Neutrophil (primary cell): ENCODE results near the gene SUSD4.

ENCODE experiments used
- H3K27ac ChIP-seq: fragments of 200-600 bp; sonication (generic); 2 replicates; pipeline ENCODE4 v1.5.1; 2016; ENCODE audit warnings: mild to moderate bottlenecking, moderate library complexity
- H3K27me3 ChIP-seq: fragments of 200-600 bp; sonication (generic); 2 replicates; pipeline ENCODE4 v1.6.0; 2016; ENCODE audit warnings: mild to moderate bottlenecking
- H3K36me3 ChIP-seq: fragments of 200-600 bp; sonication (generic); 2 replicates; pipeline ENCODE4 v1.5.1; 2017
- H3K4me1 ChIP-seq, 2 experiments: fragments of 200-600 bp in 1 of 2; sonication (generic) in 1 of 2; 1 replicate in 1 of 2; 2 replicates in 1 of 2; pipeline versions ENCODE4 v1.5.1 to v1.6.1; 2013 to 2016; ENCODE audit warnings: low read depth in 1 of 2, low read length in 1 of 2, mild to moderate bottlenecking in 1 of 2, moderate library complexity in 1 of 2; ENCODE audit not compliant: control insufficient read depth in 1 of 2, insufficient read depth in 1 of 2
- H3K4me3 ChIP-seq, 2 experiments: fragments of 200-600 bp in 1 of 2; sonication (generic) in 1 of 2; 1 replicate in 1 of 2; 2 replicates in 1 of 2; pipeline ENCODE4 v1.5.1; 2013 to 2016; ENCODE audit warnings: low read depth in 1 of 2, low read length in 1 of 2, mild to moderate bottlenecking in 1 of 2, moderate library complexity in 1 of 2
- H3K9me3 ChIP-seq: fragments of 200-600 bp; sonication (generic); 2 replicates; pipeline ENCODE4 v1.5.1; 2016
- CTCF ChIP-seq: fragments of 200-600 bp; sonication (generic); IDR thresholded peaks from 2 replicates; pipeline ENCODE4 v1.5.1; 2016; ENCODE audit warnings: antibody characterized with exemption

SUSD4 gene

GRCh38 chr1:223210788-223211120, 153.2 kb downstream of the SUSD4 start:
- H3K9me3 ChIP-seq, result no peaks in the 10 kb centered on the region
- no peak for TF ChIP-seq CTCF
- no peak overlapping the region for H3K4me3 ChIP-seq
- no peak overlapping the region for H3K27ac ChIP-seq
- no peaks in the 10 kb centered on the region for H3K27me3 ChIP-seq
- H3K36me3 ChIP-seq, result no peaks in the 10 kb centered on the region
- no peaks in the 10 kb centered on the region for H3K4me1 ChIP-seq

GRCh38 chr1:223209992-223210787, 153.8 kb downstream of the SUSD4 start:
- Histone ChIP-seq H3K27me3 (no peaks in the 10 kb centered on the region), H3K9me3 (no peaks in the 10 kb centered on the region), H3K27ac (no peak overlapping the region), H3K36me3 (no peaks in the 10 kb centered on the region), H3K4me3 (no peak overlapping the region), H3K4me1 (no peaks in the 10 kb centered on the region)
- TF ChIP-seq CTCF, result no peak

GRCh38 chr1:223209293-223209898, 154.6 kb downstream of the SUSD4 start:
- H3K36me3 ChIP-seq, result no peaks in the 10 kb centered on the region

GRCh38 chr1:223208164-223209076, 155.6 kb downstream of the SUSD4 start:
- Histone ChIP-seq H3K9me3 (no peaks in the 10 kb centered on the region), H3K4me1 (no peaks in the 10 kb centered on the region), H3K36me3 (no peaks in the 10 kb centered on the region), H3K4me3 (no peak overlapping the region), H3K27me3 (no peaks in the 10 kb centered on the region), H3K27ac (no peak overlapping the region)
- no peak for TF ChIP-seq CTCF

More at GRCh38 chr1:223209293-223209898, 154.6 kb downstream of the SUSD4 start:
- no peak overlapping the region for H3K27ac ChIP-seq
- no peaks in the 10 kb centered on the region for H3K4me1 ChIP-seq
- no peaks in the 10 kb centered on the region for H3K27me3 ChIP-seq
- TF ChIP-seq CTCF, result no peak
- no peak overlapping the region for H3K4me3 ChIP-seq
- no peaks in the 10 kb centered on the region for H3K9me3 ChIP-seq

- no peak for TF ChIP-seq CTCF
- no peaks in the 10 kb centered on the region for H3K9me3 ChIP-seq
- no peaks in the 10 kb centered on the region for H3K4me1 ChIP-seq
- H3K27me3 ChIP-seq, result no peaks in the 10 kb centered on the region
- no peak overlapping the region for H3K27ac ChIP-seq
- H3K4me3 ChIP-seq, result no peak overlapping the region
- H3K36me3 ChIP-seq, result no peaks in the 10 kb centered on the region
Measured at GRCh38 chr1:223207293-223208066, 156.5 kb downstream of the SUSD4 start.
